ENCODE measurements around the gene FSIP2. TPM values are rescaled to one million over a fixed set of nuclear protein-coding genes. Genes with fewer than 3 reads are reported as not detected.
"Not testable (repeated sequence)": the region's sequence is repeated elsewhere in the genome, so short reads cannot be mapped to it uniquely, and the experiment has no call there.

The FSIP2 gene
- total RNA-seq, 1 donor from 2014 or later = 46.2 TPM

- DNase-seq (ENCODE audit: low spot score) = no peak
Measured at GRCh38 chr2:185807351-185807750, 68.7 kb downstream of the FSIP2 start.

GRCh38 chr2:185811580-185811979 is 73.0 kb downstream of the FSIP2 start:
- DNase-seq (ENCODE audit: low spot score) = no peak

DNA sequence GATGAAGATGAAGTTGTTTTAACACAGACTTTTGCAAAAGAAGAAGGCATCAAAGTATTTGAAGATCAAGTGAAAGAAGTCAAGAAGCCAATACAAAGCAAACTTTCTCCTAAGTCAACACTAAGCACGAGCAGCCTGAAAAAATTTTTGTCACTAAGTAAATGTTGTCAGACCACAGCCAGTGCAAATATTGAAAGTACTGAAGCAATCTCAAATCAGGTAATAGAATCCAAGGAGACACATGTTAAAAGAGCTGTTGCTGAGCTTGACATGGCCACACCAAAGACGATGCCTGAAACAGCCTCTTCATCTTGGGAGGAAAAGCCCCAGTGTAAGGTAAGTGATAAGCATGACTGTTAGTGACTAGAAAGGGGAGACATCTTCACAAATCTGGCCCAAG is 75.1 kb downstream of the FSIP2 start:
- no peak for DNase-seq (ENCODE audit: low spot score)

DNA sequence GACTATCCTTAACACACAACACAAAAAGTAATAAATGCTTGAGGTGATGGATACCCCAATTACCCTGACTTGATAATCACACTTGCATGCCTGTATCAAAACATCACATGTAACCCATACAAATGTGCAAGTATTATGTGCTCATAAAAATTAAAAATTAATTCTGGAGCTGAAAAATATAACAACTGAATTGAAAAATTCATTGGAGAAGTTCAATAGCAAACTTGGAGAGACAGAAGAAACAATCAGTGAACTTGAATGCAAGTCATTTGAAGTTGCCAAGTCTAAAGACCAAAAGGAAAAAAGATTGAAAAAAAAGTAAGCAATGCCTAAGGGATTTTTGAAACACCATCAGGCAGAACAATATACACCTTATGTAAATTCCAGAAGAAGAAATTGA is 79.4 kb downstream of the FSIP2 start:
- DNase-seq (ENCODE audit: low spot score) = no peak

DNA sequence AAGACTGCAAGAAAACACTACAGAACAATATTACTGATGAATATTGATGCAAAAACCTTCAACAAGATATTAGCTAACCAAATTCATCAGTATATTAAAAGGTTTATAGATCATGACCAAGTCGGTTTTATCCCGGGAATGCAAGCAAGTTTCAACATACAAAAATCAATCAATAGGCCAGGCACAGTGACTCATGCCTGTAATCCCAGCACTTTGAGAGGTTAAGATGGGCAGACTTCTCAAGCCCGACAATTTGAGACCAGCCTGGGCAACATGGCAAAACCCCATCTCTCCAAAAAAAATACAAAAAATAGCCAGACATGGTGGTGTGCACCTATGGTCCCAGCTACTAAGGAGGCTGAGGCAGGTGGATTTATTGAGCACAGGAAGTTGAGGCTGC is 82.9 kb downstream of the FSIP2 start:
- DNase-seq (ENCODE audit: low spot score) = no peak

DNA sequence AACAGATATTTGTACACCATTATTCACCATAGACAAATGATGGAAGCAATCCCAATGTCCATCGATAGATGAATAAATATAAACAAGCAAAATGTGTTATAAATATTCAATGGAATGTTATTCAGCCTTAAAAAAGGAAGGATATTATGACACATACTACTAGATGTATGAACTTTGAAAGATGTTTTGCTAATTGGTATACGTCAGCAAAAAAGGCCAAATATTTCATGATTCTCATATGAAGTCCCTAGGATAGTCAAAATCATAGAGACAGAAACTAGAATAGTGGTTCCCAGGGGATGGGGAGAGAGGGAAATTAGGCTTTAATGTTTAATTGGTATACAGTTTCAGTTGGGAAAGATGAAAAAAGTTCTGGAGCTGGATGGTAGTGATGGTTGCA is 85.2 kb downstream of the FSIP2 start:
- no peak for DNase-seq (ENCODE audit: low spot score)

- no peak for DNase-seq (ENCODE audit: low spot score)
Measured at GRCh38 chr2:185825557-185825956, 87.0 kb downstream of the FSIP2 start.

GRCh38 chr2:185828326-185828725 is 89.7 kb downstream of the FSIP2 start:
- DNase-seq (ENCODE audit: low spot score) = no peak

- DNase-seq (ENCODE audit: low spot score) = no peak
Measured at GRCh38 chr2:185833864-185834263, 95.3 kb downstream of the FSIP2 start.

DNA sequence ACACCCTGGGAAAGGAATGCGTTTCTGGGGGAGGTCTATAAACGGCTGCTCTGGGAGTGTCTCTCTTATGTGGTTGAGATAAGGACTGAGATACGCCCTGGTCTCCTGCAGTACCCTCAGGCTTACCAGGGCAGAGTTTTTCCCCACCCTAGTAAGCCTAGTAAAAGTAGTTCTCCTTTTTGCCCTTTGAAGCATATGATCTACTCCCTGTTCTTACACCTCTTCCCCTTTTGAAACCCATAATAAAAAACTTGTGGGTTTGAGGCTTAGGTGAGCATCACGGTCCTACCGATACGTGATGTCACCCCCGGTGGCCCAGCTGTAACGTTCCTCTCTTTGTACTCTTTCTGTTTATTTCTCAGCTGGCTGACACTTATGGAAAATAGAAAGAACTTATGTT is 97.4 kb downstream of the FSIP2 start:
- no peak for DNase-seq (ENCODE audit: low spot score)

GRCh38 chr2:185854885-185855284 is 116.3 kb downstream of the FSIP2 start:
- no peak for DNase-seq (ENCODE audit: low spot score)

DNA sequence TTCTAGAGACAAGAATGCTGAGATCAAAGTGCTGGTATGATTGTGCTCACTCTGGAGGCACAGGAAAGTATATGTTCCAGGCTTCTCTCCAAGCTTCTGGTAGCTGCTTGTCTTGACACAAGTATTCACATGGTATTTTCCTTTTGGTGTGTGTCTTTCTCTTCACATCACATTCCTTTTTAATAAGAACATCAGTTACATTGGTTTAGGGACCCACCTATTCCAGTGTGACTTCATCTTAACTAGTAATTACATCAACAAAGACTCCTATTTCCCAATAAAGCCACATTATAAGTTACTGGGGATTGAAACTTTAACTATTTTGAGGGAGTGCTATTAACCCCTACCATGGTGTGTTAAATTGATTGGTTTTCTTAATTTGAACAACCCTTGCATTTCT is 119.1 kb downstream of the FSIP2 start:
- DNase-seq (ENCODE audit: low spot score) = no peak

- no peak for DNase-seq (ENCODE audit: low spot score)
Measured at GRCh38 chr2:185859506-185859905, 120.9 kb downstream of the FSIP2 start.

DNA sequence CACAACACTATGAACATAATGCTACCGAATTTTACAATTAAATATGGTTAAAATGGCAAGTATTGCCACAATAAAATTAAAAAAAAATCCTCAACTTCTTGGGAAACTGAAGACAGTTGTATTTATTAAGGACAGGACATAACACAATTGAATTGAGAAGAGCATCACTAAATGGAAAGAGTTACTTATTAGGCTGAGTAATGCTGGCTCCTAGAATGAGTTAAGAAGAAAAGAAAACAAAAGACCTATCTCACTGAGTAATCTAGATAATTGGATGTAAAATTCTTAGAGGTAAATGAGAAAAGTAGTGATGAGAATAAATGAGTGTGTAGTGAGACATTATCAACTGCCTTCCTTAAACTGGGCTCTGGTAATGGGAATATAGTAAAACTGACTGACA is 121.7 kb downstream of the FSIP2 start:
- DNase-seq (ENCODE audit: low spot score) = no peak

DNA sequence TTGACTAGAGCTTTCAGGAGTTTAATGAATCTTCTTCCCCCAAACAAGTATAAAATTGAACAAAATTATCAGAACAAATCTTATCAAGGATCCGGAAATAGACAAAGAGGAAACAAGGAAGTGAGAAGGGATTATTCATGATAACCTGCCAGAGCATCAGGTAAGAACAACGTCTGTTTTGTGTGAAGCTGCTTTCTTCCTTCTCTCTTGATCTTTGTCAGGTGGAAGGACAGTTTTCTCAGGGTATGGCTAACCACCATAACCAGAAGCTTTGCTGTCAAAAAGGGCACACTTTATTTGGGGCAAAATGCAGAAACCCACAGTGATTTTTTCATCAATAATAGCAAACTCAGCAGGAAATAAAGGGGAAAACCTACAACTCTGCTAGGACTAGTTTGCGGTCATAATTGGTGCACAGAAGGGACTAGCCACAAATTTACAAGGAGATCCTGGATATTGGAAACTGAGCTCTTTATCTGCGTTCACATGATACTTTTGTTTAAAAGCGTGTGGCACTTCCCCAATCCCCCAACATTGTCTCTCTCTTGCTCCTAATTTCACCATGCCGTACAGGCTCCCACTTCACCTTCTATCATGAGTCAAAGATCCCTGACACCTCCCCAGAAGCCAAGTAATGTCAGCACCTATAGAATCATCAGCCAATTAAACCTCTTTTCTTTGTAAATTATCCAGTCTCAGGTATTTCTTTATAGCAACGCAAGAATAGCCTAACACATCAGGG is 124.2 kb downstream of the FSIP2 start:
- DNase-seq (ENCODE audit: low spot score) = no peak

- DNase-seq (ENCODE audit: low spot score) = not testable (repeated sequence)
Measured at GRCh38 chr2:185864468-185865260, 126.1 kb downstream of the FSIP2 start.

- no peak for DNase-seq (ENCODE audit: low spot score)
Measured at GRCh38 chr2:185875136-185875931, 136.7 kb downstream of the FSIP2 start.

DNA sequence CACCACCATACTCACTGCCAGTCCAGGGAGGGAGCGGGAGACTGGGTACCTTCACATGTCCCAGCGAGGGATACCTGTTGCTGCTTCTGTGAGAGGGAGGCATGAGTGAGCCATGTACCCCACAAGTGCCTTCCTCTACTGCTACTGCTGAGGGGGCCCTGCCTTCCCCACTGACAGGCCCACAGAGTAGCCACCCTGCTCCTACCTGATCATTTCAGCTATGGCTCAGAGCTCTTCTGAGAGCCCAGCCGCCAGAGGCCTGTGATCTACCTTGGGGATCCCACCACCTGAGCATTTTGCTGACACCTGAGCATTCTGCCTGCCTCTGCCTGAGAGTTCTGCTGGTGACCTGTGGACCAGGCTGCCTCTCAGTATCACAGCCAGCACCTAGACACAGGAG is 137.6 kb downstream of the FSIP2 start:
- DNase-seq (ENCODE audit: low spot score) = no peak

DNA sequence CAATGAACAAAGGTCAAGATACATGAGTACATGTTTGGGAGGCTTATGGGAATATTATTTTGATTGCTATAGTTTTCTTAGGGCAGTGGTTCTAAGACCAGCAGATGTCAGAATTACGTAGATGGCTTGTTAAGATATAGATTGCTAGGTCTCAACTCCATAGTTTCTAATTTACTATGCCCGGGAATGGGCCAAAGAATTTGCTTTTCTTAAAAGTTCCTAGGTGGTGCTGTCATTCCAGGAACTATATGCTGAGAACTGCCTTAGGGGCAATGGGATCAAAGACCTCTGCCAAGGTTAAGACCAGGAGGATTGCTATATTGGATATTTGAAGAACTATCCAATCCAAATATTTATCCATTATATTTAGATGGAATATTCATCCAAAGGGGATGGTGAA is 141.8 kb downstream of the FSIP2 start:
- DNase-seq (ENCODE audit: low spot score) = no peak
